Adrenal gland (tissue), 5 donors: ENCODE data around the gene PCGF2.

Experiments
- CTCF ChIP-seq, 6 experiments: fragments of 450-650 bp in 4 of 6; fragments of 200-600 bp in 2 of 6; sonication (generic) in 1 of 6; IDR thresholded peaks; 1 replicate in 5 of 6; 2 replicates in 1 of 6; pipeline versions ENCODE4 v1.5.1 to v1.8.0; 2016 to 2021; ENCODE audit warnings: antibody characterized with exemption in 6 of 6, mild to moderate bottlenecking in 2 of 6, moderate library complexity in 1 of 6
- POLR2A ChIP-seq, 2 donors: fragments of 450-650 bp; IDR thresholded peaks; one replicate each; pipeline ENCODE4 v1.6.1; 2017; ENCODE audit warnings: antibody characterized with exemption in 2 of 2, mild to moderate bottlenecking in 2 of 2, moderate library complexity in 1 of 2
- donor health status: DM: no; HTN: no; CAD: no.

GRCh38 chr17:38751144-38751807 lies 3.1 kb upstream of the PCGF2 start:
- TF ChIP-seq CTCF (IDR thresholded peaks at IDR 0.05) (no peak), POLR2A (IDR thresholded peaks at IDR 0.05) (no peak)
